Gastroesophageal sphincter (tissue), 4 donors: ENCODE measurements around the gene CD226. TPM values are rescaled to one million over a fixed set of nuclear protein-coding genes. Genes with fewer than 3 reads are reported as not detected.
"Not testable (repeated sequence)": the region's sequence is repeated elsewhere in the genome, so short reads cannot be mapped to it uniquely, and the experiment has no call there.

Source experiments
- ATAC-seq: fragments of 150-250 bp; one replicate; pipeline ENCODE4 v1.9.1; 2016; ENCODE audit warnings: mild to moderate bottlenecking, moderate library complexity
- H3K27ac ChIP-seq, 4 donors: fragments of 200-600 bp; sonication (generic) in 3 of 4; 1 replicate in 3 of 4; 2 replicates in 1 of 4; pipeline ENCODE4 v1.5.1; 2016 to 2019
- H3K27me3 ChIP-seq: fragments of 200-600 bp; sonication (generic); one replicate; pipeline ENCODE4 v1.5.1; 2019
- H3K36me3 ChIP-seq, 2 donors: fragments of 200-600 bp; sonication (generic); one replicate each; pipeline ENCODE4 v1.5.1; 2019; ENCODE audit warnings: control low read depth in 1 of 2
- H3K4me1 ChIP-seq, 3 donors: fragments of 200-600 bp; sonication (generic); 1 replicate in 2 of 3; 2 replicates in 1 of 3; pipeline ENCODE4 v1.5.1; 2016 to 2019; ENCODE audit warnings: control low read depth in 2 of 3
- H3K4me3 ChIP-seq, 2 donors: fragments of 200-600 bp; sonication (generic); one replicate each; pipeline ENCODE4 v1.5.1; 2019; ENCODE audit warnings: mild to moderate bottlenecking in 1 of 2, moderate library complexity in 1 of 2
- H3K9me3 ChIP-seq, 3 donors: fragments of 200-600 bp; sonication (generic); one replicate each; pipeline ENCODE4 v1.5.1; 2017 to 2019; ENCODE audit warnings: control low read depth in 2 of 3
- EP300 ChIP-seq: sonication (generic); formaldehyde crosslinking; IDR thresholded peaks from one replicate; pipeline ENCODE4 v1.6.1; 2017; ENCODE audit warnings: antibody characterized with exemption, mild to moderate bottlenecking
- POLR2A ChIP-seq, 2 donors: fragments of 450-650 bp; IDR thresholded peaks; one replicate each; pipeline ENCODE4 v1.6.1; 2017; ENCODE audit warnings: antibody characterized with exemption in 2 of 2, mild to moderate bottlenecking in 2 of 2, moderate library complexity in 1 of 2
- POLR2AphosphoS5 ChIP-seq: sonication (generic); formaldehyde crosslinking; IDR thresholded peaks from one replicate; pipeline ENCODE4 v1.6.1; 2017; ENCODE audit warnings: antibody characterized with exemption
- WGBS, 2 donors: methylation state at CpG; one replicate each; pipeline ENCODE4 v1.1.5; 2018; ENCODE audit warnings: low coverage in 1 of 2; 5-methylcytosine and 5-hydroxymethylcytosine counted together
- total RNA-seq, 4 donors: library from RNA; depleted of rRNA; stranded (reverse); fragments of >200 nt; gene quantifications; one replicate each; pipeline ENCODE4 v1.1.0, GENCODE V29; 2016
- TF ChIP-seq, protein P1 (sequence below), 4 experiments: fragments of 200-600 bp in 2 of 4; fragments of 450-650 bp in 2 of 4; sonication (generic) in 1 of 4; IDR thresholded peaks; one replicate each; pipeline ENCODE4 v1.5.1; 2017 to 2019; ENCODE audit warnings: antibody characterized with exemption in 4 of 4, mild to moderate bottlenecking in 2 of 4, moderate library complexity in 2 of 4

The CD226 gene
- total RNA-seq, 4 donors from 2014 or later, result 0.66 to 2.8 (median 0.87) TPM

DNA sequence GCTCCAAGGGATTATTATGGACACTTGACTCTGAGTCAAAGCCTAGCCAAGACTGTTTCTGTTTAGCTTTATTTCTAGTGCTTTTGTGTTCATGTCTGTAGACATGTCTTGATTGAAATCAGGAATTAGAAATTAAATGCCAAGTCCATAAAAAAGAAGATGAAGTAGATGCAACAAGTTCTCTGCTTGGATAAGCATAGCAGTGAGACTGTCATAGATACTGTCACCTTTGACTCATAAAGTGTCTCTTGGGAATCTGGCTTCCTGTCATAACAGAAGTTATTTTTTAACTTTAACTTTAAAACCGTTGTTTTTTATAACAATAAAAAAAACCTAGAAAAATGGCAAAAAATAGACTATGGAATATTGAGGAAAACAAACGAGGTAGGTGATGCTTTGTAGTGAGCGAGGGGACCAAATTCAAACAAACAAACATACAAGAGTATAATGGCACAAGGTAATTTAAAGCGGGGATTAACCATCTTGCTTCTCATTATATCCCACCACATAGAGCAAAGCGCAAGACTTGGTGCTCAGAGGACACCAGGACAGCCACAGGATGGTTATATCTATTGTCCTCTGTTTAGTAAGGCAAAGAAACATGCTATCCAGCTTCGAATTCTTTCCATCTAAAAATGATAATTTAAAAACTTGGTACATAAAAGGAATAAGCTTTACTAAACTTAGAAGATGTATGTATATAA is 64.6 kb downstream of the CD226 start:
- H3K4me1 ChIP-seq, result no peaks in the 10 kb centered on the region
- no peaks in the 10 kb centered on the region for H3K36me3 ChIP-seq
- 80% methylated on average over 6 of the region's 6 CpGs; no CpG with 5 or more reads in 1 of the 2 donors for WGBS, 2 donors
- no peaks in the 10 kb centered on the region for H3K9me3 ChIP-seq
- TF ChIP-seq POLR2A (IDR thresholded peaks at IDR 0.05), result no peak
- TF ChIP-seq, protein P1, sequence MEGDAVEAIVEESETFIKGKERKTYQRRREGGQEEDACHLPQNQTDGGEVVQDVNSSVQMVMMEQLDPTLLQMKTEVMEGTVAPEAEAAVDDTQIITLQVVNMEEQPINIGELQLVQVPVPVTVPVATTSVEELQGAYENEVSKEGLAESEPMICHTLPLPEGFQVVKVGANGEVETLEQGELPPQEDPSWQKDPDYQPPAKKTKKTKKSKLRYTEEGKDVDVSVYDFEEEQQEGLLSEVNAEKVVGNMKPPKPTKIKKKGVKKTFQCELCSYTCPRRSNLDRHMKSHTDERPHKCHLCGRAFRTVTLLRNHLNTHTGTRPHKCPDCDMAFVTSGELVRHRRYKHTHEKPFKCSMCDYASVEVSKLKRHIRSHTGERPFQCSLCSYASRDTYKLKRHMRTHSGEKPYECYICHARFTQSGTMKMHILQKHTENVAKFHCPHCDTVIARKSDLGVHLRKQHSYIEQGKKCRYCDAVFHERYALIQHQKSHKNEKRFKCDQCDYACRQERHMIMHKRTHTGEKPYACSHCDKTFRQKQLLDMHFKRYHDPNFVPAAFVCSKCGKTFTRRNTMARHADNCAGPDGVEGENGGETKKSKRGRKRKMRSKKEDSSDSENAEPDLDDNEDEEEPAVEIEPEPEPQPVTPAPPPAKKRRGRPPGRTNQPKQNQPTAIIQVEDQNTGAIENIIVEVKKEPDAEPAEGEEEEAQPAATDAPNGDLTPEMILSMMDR (IDR thresholded peaks at IDR 0.05), result no peak
- no peak for TF ChIP-seq POLR2AphosphoS5
- TF ChIP-seq EP300, result no peak
- H3K27me3 ChIP-seq, result no peaks in the 10 kb centered on the region
- no peak for ATAC-seq
- H3K4me3 ChIP-seq, result no peak overlapping the region
- H3K27ac ChIP-seq, result no peak overlapping the region

GRCh38 chr18:69880083-69880482 is 67.6 kb downstream of the CD226 start:
- Histone ChIP-seq H3K27ac (no peak overlapping the region), H3K27me3 (no peaks in the 10 kb centered on the region), H3K9me3 (no peaks in the 10 kb centered on the region), H3K36me3 (no peaks in the 10 kb centered on the region), H3K4me1 (no peaks in the 10 kb centered on the region), H3K4me3 (no peak overlapping the region)
- no peak for ATAC-seq
- TF ChIP-seq EP300, result no peak
- no peak for TF ChIP-seq POLR2A (IDR thresholded peaks at IDR 0.05)
- TF ChIP-seq POLR2AphosphoS5, result no peak
- TF ChIP-seq, protein P1 (IDR thresholded peaks at IDR 0.05), result no peak
- 80 to 85% methylated on average over 2 to 3 of the region's 3 CpGs for WGBS, 2 donors

GRCh38 chr18:69879051-69879450 is 68.6 kb downstream of the CD226 start:
- not testable (repeated sequence) for H3K4me1 ChIP-seq, ATAC-seq, H3K9me3 ChIP-seq, H3K36me3 ChIP-seq, H3K27me3 ChIP-seq, H3K4me3 ChIP-seq, H3K27ac ChIP-seq
- 70% methylated on average over 3 of the region's 3 CpGs; no CpG with 5 or more reads in 1 of the 2 donors for WGBS, 2 donors

- TF ChIP-seq EP300 (no peak), POLR2A (IDR thresholded peaks at IDR 0.05) (no peak), POLR2AphosphoS5 (no peak)
- TF ChIP-seq, protein P1 (IDR thresholded peaks at IDR 0.05), result no peak
- ATAC-seq, result no peak
Observed at GRCh38 chr18:69878213-69878933, 69.3 kb downstream of the CD226 start.

GRCh38 chr18:69876490-69876889 is 71.2 kb downstream of the CD226 start:
- Histone ChIP-seq H3K4me3 (no peak overlapping the region), H3K27me3 (no peaks in the 10 kb centered on the region), H3K9me3 (no peaks in the 10 kb centered on the region), H3K4me1 (no peaks in the 10 kb centered on the region), H3K36me3 (no peaks in the 10 kb centered on the region), H3K27ac (no peak overlapping the region)
- WGBS, 2 donors, result 88 to 90% methylated on average over 2 to 3 of the region's 3 CpGs
- TF ChIP-seq POLR2AphosphoS5 (no peak), EP300 (no peak), POLR2A (IDR thresholded peaks at IDR 0.05) (no peak)
- TF ChIP-seq, protein P1 (IDR thresholded peaks at IDR 0.05), result no peak
- no peak for ATAC-seq

More at GRCh38 chr18:69878213-69878933, 69.3 kb downstream of the CD226 start:
- no peaks in the 10 kb centered on the region for H3K4me1 ChIP-seq
- 25 to 76% methylated on average over 1 to 6 of the region's 6 CpGs for WGBS, 2 donors
- H3K4me3 ChIP-seq, result no peak overlapping the region
- H3K27ac ChIP-seq, result no peak overlapping the region
- no peaks in the 10 kb centered on the region for H3K36me3 ChIP-seq
- no peaks in the 10 kb centered on the region for H3K27me3 ChIP-seq
- H3K9me3 ChIP-seq, result no peaks in the 10 kb centered on the region
